Measurements from ENCODE around the gene ATRNL1.

- no peak for TF ChIP-seq CTCF (IDR thresholded peaks at IDR 0.05; ENCODE audit: poor library complexity, severe bottlenecking)
- no peak for TF ChIP-seq EZH2 (IDR thresholded peaks at IDR 0.05; ENCODE audit: borderline replicate concordance, insufficient read depth, low read length, poor library complexity, severe bottlenecking)
- TF ChIP-seq EP300 (conservative IDR thresholded peaks at IDR 0.05; ENCODE audit: poor library complexity, severe bottlenecking), result no peak
These were observed 905.1 kb downstream of the ATRNL1 start for GRCh38 chr10:115998301-115998700.
